ENCODE measurements around the gene SEMA4C. TPM values are rescaled to one million over a fixed set of nuclear protein-coding genes. Genes with fewer than 3 reads are reported as not detected.

SEMA4C gene
- polyA plus RNA-seq, 4 donors: 0.45 to 26.8 (median 11.2) TPM

GRCh38 chr2:96860065-96861029, 9.5 kb downstream of the SEMA4C start:
- WGBS, 3 donors: 79 to 84% (median 83%) methylated on average over 38 of the region's 38 CpGs
- FAIRE-seq: no peak
- H3K27ac ChIP-seq (ENCODE audit: low read depth in 1 of 3, low read length in 2 of 3): peak overlapping the region in 1 of 3 donors; percentile 19

GRCh38 chr2:96859681-96860064, 10.2 kb downstream of the SEMA4C start:
- Histone ChIP-seq H3K27ac (ENCODE audit: low read depth in 1 of 3, low read length in 2 of 3) (peak overlapping the region in 1 of 3 donors; percentile 56), H3K9me3 (ENCODE audit: control insufficient read depth in 2 of 2, insufficient read depth in 1 of 2, low read depth in 1 of 2, low read length in 1 of 2) (no peaks in the 10 kb centered on the region), H3K36me3 (ENCODE audit: control insufficient read depth in 3 of 3, insufficient read depth in 2 of 3, low read depth in 1 of 3, low read length in 3 of 3) (peaks cover 0 to 41% (median 2%) of the 10 kb centered on the region in 3 donors), H3K4me3 (ENCODE audit: low read depth in 1 of 3, low read length in 3 of 3) (no peak overlapping the region), H3K4me1 (ENCODE audit: control insufficient read depth in 3 of 3, insufficient read depth in 2 of 3, low read depth in 1 of 3, low read length in 2 of 3) (peaks cover 0 to 29% (median 3%) of the 10 kb centered on the region in 3 donors), H3K27me3 (ENCODE audit: control insufficient read depth in 3 of 3, insufficient read depth in 3 of 3, low read length in 3 of 3) (no peaks in the 10 kb centered on the region)
- FAIRE-seq: no peak
- WGBS, 3 donors: 36 to 56% (median 52%) methylated on average over 4 of the region's 4 CpGs
- DNase-seq: no peak

More at GRCh38 chr2:96860065-96861029, 9.5 kb downstream of the SEMA4C start:
- H3K9me3 ChIP-seq (ENCODE audit: control insufficient read depth in 2 of 2, insufficient read depth in 1 of 2, low read depth in 1 of 2, low read length in 1 of 2): no peaks in the 10 kb centered on the region
- H3K4me3 ChIP-seq (ENCODE audit: low read depth in 1 of 3, low read length in 3 of 3): no peak overlapping the region
- DNase-seq: no peak
- H3K36me3 ChIP-seq (ENCODE audit: control insufficient read depth in 3 of 3, insufficient read depth in 2 of 3, low read depth in 1 of 3, low read length in 3 of 3): peaks cover 0 to 47% (median 2%) of the 10 kb centered on the region in 3 donors
- H3K4me1 ChIP-seq (ENCODE audit: control insufficient read depth in 3 of 3, insufficient read depth in 2 of 3, low read depth in 1 of 3, low read length in 2 of 3): peaks cover 0 to 29% (median 3%) of the 10 kb centered on the region in 3 donors
- no peaks in the 10 kb centered on the region for H3K27me3 ChIP-seq (ENCODE audit: control insufficient read depth in 3 of 3, insufficient read depth in 3 of 3, low read length in 3 of 3)

GRCh38 chr2:96859099-96859649, 10.7 kb downstream of the SEMA4C start:
- peaks cover 0 to 37% (median 2%) of the 10 kb centered on the region in 3 donors for H3K36me3 ChIP-seq (ENCODE audit: control insufficient read depth in 3 of 3, insufficient read depth in 2 of 3, low read depth in 1 of 3, low read length in 3 of 3)
- FAIRE-seq: no peak
- no peaks in the 10 kb centered on the region for H3K27me3 ChIP-seq (ENCODE audit: control insufficient read depth in 3 of 3, insufficient read depth in 3 of 3, low read length in 3 of 3)
- no peaks in the 10 kb centered on the region for H3K9me3 ChIP-seq (ENCODE audit: control insufficient read depth in 2 of 2, insufficient read depth in 1 of 2, low read depth in 1 of 2, low read length in 1 of 2)
- H3K4me1 ChIP-seq (ENCODE audit: control insufficient read depth in 3 of 3, insufficient read depth in 2 of 3, low read depth in 1 of 3, low read length in 2 of 3): peaks cover 0 to 29% (median 3%) of the 10 kb centered on the region in 3 donors
- no peak for DNase-seq
- WGBS, 3 donors: 61 to 72% (median 69%) methylated on average over 11 of the region's 11 CpGs
- H3K4me3 ChIP-seq (ENCODE audit: low read depth in 1 of 3, low read length in 3 of 3): no peak overlapping the region
- peak overlapping the region in 1 of 3 donors; percentile 56 for H3K27ac ChIP-seq (ENCODE audit: low read depth in 1 of 3, low read length in 2 of 3)

- FAIRE-seq (no peak), DNase-seq (peak; percentile 99 to 100)
- Histone ChIP-seq H3K4me3 (ENCODE audit: low read depth in 1 of 3, low read length in 3 of 3) (peak within 1 kb of the TSS; percentile 69 to 91 (median 72)), H3K9me3 (ENCODE audit: control insufficient read depth in 2 of 2, insufficient read depth in 1 of 2, low read depth in 1 of 2, low read length in 1 of 2) (no peaks in the 10 kb centered on the region), H3K27me3 (ENCODE audit: control insufficient read depth in 3 of 3, insufficient read depth in 3 of 3, low read length in 3 of 3) (no peaks in the 10 kb centered on the region), H3K36me3 (ENCODE audit: control insufficient read depth in 3 of 3, insufficient read depth in 2 of 3, low read depth in 1 of 3, low read length in 3 of 3) (peaks cover 0 to 30% (median 8%) of the 10 kb centered on the region in 3 donors), H3K27ac (ENCODE audit: low read depth in 1 of 3, low read length in 2 of 3) (peak within 1 kb of the TSS; percentile 65 to 88 (median 81)), H3K4me1 (ENCODE audit: control insufficient read depth in 3 of 3, insufficient read depth in 2 of 3, low read depth in 1 of 3, low read length in 2 of 3) (peaks cover 0 to 29% (median 3%) of the 10 kb centered on the region in 3 donors)
- 1% methylated on average over 64 to 81 of the region's 81 CpGs for WGBS, 3 donors
Observed at GRCh38 chr2:96857667-96858372, 12.1 kb downstream of the SEMA4C start, which contains the start of gene ANKRD39. ANKRD39 (minus strand) TSS chr2:96858016; CDS start chr2:96857987, 29 bp downstream.

DNA sequence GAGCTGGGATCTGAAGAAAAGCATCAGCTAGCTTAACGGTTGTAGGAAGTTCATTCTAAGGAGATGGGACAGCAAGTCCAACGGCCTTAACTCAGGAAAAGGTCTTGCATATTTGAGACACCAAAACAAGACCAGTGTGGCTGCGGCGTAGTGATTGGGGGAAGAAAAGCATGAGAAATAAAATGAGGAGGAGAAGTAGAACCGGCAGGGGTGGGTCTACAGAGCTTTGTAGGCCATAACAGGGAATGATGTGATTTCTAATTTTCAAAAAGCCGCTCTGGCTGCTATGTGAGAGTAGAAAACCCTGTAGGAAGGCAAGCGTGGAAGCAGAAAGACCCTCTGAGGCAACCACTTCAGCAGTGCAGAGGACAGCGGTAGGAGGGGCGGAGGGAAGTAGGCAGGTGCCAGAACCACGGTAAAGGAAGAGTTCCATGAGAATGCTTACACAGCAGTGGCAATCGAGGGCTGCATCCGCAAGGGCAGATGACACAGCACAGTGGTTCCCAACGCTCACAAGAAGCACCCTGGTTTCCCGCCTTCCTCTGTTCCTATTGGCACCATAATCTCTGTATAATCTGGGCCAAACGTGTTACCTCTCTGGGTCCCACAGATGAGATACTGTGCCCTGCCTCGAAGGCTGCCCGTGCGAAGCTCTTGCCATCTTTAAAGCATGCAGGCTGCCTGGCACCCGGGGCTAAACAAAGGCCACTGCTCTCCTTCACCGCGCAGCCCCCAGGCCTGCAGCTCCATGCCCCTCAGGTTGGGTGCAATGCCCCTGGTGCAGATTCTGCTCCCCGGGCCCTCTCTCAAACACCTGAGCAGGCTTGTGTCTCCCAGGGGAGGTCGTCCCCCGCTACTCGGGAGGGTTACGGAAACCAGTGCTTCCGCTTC, 12.9 kb downstream of the SEMA4C start:
- no peaks in the 10 kb centered on the region for H3K9me3 ChIP-seq (ENCODE audit: control insufficient read depth in 2 of 2, insufficient read depth in 1 of 2, low read depth in 1 of 2, low read length in 1 of 2)
- DNase-seq (peak; percentile 44 to 52), FAIRE-seq (no peak)
- 12 to 13% (median 13%) methylated on average over 27 of the region's 27 CpGs for WGBS, 3 donors
- H3K4me3 ChIP-seq (ENCODE audit: low read depth in 1 of 3, low read length in 3 of 3): peak overlapping the region; percentile 69 to 91 (median 72)
- peaks cover 0 to 28% (median 3%) of the 10 kb centered on the region in 3 donors for H3K4me1 ChIP-seq (ENCODE audit: control insufficient read depth in 3 of 3, insufficient read depth in 2 of 3, low read depth in 1 of 3, low read length in 2 of 3)
- H3K27me3 ChIP-seq (ENCODE audit: control insufficient read depth in 3 of 3, insufficient read depth in 3 of 3, low read length in 3 of 3): no peaks in the 10 kb centered on the region
- H3K27ac ChIP-seq (ENCODE audit: low read depth in 1 of 3, low read length in 2 of 3): peak overlapping the region; percentile 65 to 87 (median 81)
- peaks cover 0 to 33% (median 10%) of the 10 kb centered on the region in 3 donors for H3K36me3 ChIP-seq (ENCODE audit: control insufficient read depth in 3 of 3, insufficient read depth in 2 of 3, low read depth in 1 of 3, low read length in 3 of 3)

GRCh38 chr2:96853321-96853720, 16.6 kb downstream of the SEMA4C start:
- 95 to 97% (median 96%) methylated on average over 15 of the region's 15 CpGs for WGBS, 3 donors
- DNase-seq (no peak), FAIRE-seq (no peak)
- Histone ChIP-seq H3K4me1 (ENCODE audit: control insufficient read depth in 3 of 3, insufficient read depth in 2 of 3, low read depth in 1 of 3, low read length in 2 of 3) (peaks cover 0 to 11% (median 3%) of the 10 kb centered on the region in 3 donors), H3K9me3 (ENCODE audit: control insufficient read depth in 2 of 2, insufficient read depth in 1 of 2, low read depth in 1 of 2, low read length in 1 of 2) (no peaks in the 10 kb centered on the region), H3K4me3 (ENCODE audit: low read depth in 1 of 3, low read length in 3 of 3) (no peak overlapping the region), H3K27me3 (ENCODE audit: control insufficient read depth in 3 of 3, insufficient read depth in 3 of 3, low read length in 3 of 3) (no peaks in the 10 kb centered on the region), H3K27ac (ENCODE audit: low read depth in 1 of 3, low read length in 2 of 3) (no peak overlapping the region), H3K36me3 (ENCODE audit: control insufficient read depth in 3 of 3, insufficient read depth in 2 of 3, low read depth in 1 of 3, low read length in 3 of 3) (peaks cover 2 to 34% (median 15%) of the 10 kb centered on the region in 3 donors)

- WGBS, 3 donors: 94 to 97% (median 97%) methylated on average over 6 of the region's 6 CpGs
- Histone ChIP-seq H3K27me3 (ENCODE audit: control insufficient read depth in 3 of 3, insufficient read depth in 3 of 3, low read length in 3 of 3) (no peaks in the 10 kb centered on the region), H3K27ac (ENCODE audit: low read depth in 1 of 3, low read length in 2 of 3) (no peak overlapping the region), H3K4me3 (ENCODE audit: low read depth in 1 of 3, low read length in 3 of 3) (no peak overlapping the region), H3K36me3 (ENCODE audit: control insufficient read depth in 3 of 3, insufficient read depth in 2 of 3, low read depth in 1 of 3, low read length in 3 of 3) (peaks cover 3 to 39% (median 18%) of the 10 kb centered on the region in 3 donors), H3K4me1 (ENCODE audit: control insufficient read depth in 3 of 3, insufficient read depth in 2 of 3, low read depth in 1 of 3, low read length in 2 of 3) (peaks cover 0 to 11% (median 3%) of the 10 kb centered on the region in 3 donors), H3K9me3 (ENCODE audit: control insufficient read depth in 2 of 2, insufficient read depth in 1 of 2, low read depth in 1 of 2, low read length in 1 of 2) (no peaks in the 10 kb centered on the region)
- DNase-seq: no peak
- no peak for FAIRE-seq
Observed at GRCh38 chr2:96852667-96853066, 17.2 kb downstream of the SEMA4C start.

Data from small intestine (tissue), 7 donors.